ENCODE results near the gene HSPB2.

DNA sequence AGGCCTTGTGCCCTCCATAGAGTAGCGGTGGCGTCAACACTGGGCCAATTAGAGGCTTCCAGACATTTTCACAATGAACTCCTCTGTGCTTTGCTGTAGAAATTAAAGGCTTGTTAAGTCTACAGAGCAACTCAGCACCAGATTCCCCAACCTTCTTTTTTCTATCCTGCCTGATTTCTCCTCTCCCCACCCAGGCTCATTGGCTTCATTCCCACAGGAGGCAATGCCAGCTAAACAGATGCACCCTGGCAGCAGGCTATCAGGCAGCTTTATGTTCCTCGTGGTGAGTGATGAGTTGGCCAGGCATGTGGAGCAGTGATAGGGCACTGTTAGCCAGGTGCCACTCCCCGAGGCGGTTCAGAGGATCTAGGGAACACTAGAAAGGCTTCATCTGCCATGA is 29.4 kb downstream of the HSPB2 start:
- TF ChIP-seq POLR2A (IDR thresholded peaks at IDR 0.05; ENCODE audit: low read length) (no peak), GATA1 (IDR thresholded peaks at IDR 0.05; ENCODE audit: low read depth, low read length) (no peak)
